ENCODE results near the gene USP3.

The USP3 gene

DNA sequence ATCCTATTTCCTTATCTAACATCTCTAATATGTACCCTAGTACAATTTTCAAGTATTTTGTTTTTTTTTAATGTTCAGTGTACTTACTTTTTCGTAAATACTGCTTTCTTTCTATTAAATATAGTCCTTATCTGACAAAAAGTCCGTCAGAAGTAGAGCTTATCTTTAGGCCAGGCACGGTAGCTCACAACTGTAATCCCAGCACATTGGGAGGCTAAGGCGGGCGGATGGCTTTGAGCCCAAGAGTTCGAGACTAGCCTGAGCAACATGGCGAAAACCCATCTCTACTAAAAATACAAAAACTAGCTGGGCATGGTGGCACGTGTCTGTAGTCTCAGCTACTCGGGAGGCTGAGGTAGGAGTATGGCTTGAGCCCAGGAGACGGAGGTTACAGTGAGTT, 41.1 kb downstream of the USP3 start:
- no peak for TF ChIP-seq TAF1 (IDR thresholded peaks at IDR 0.05; ENCODE audit: borderline replicate concordance, insufficient read depth, low read length)
- no peak for TF ChIP-seq SIN3A (IDR thresholded peaks at IDR 0.05; ENCODE audit: borderline replicate concordance, insufficient read depth, low read length)
- no peak for TF ChIP-seq POLR2AphosphoS5 (IDR thresholded peaks at IDR 0.05; ENCODE audit: low read depth, low read length)
- TF ChIP-seq REST (IDR thresholded peaks at IDR 0.05; ENCODE audit: insufficient read depth in 1 of 2, low read depth in 2 of 2, low read length in 2 of 2) = no peak
- no peak for TF ChIP-seq FOXP2 (optimal IDR thresholded peaks at IDR 0.05; ENCODE audit: borderline replicate concordance, extremely low read depth, extremely low read length, insufficient read depth)

DNA sequence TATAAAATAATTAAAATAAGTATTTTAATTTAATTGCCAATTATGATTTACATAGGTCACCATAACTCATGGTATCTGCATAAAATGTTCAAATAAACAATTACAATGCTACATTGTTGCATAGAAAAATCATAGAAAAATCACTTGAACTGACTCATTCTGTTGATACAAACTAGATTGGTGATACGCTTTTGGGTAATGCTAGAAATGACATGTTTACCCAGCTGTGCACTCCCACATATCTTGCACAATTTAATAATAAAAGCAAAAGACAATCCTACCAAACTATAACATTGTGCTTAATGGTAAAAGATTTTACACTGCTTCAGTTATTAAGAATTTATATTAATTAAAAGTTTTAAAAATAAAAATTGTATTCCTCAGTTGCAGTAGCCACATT, 47.0 kb downstream of the USP3 start:
- TF ChIP-seq REST (IDR thresholded peaks at IDR 0.05; ENCODE audit: insufficient read depth in 1 of 2, low read depth in 2 of 2, low read length in 2 of 2) = no peak
- TF ChIP-seq POLR2AphosphoS5 (IDR thresholded peaks at IDR 0.05; ENCODE audit: low read depth, low read length) = no peak
- TF ChIP-seq SIN3A (IDR thresholded peaks at IDR 0.05; ENCODE audit: borderline replicate concordance, insufficient read depth, low read length) = peak; percentile 33; the same call in 1 of the 2 replicates
- no peak for TF ChIP-seq TAF1 (IDR thresholded peaks at IDR 0.05; ENCODE audit: borderline replicate concordance, insufficient read depth, low read length)
- TF ChIP-seq FOXP2 (optimal IDR thresholded peaks at IDR 0.05; ENCODE audit: borderline replicate concordance, extremely low read depth, extremely low read length, insufficient read depth) = no peak

- no peak for TF ChIP-seq TAF1 (IDR thresholded peaks at IDR 0.05; ENCODE audit: borderline replicate concordance, insufficient read depth, low read length)
- no peak for TF ChIP-seq FOXP2 (optimal IDR thresholded peaks at IDR 0.05; ENCODE audit: borderline replicate concordance, extremely low read depth, extremely low read length, insufficient read depth)
- TF ChIP-seq SIN3A (IDR thresholded peaks at IDR 0.05; ENCODE audit: borderline replicate concordance, insufficient read depth, low read length) = no peak
- TF ChIP-seq REST (IDR thresholded peaks at IDR 0.05; ENCODE audit: insufficient read depth in 1 of 2, low read depth in 2 of 2, low read length in 2 of 2) = no peak
- TF ChIP-seq POLR2AphosphoS5 (IDR thresholded peaks at IDR 0.05; ENCODE audit: low read depth, low read length) = no peak
Observed at GRCh38 chr15:63553388-63553791, 49.0 kb downstream of the USP3 start.

DNA sequence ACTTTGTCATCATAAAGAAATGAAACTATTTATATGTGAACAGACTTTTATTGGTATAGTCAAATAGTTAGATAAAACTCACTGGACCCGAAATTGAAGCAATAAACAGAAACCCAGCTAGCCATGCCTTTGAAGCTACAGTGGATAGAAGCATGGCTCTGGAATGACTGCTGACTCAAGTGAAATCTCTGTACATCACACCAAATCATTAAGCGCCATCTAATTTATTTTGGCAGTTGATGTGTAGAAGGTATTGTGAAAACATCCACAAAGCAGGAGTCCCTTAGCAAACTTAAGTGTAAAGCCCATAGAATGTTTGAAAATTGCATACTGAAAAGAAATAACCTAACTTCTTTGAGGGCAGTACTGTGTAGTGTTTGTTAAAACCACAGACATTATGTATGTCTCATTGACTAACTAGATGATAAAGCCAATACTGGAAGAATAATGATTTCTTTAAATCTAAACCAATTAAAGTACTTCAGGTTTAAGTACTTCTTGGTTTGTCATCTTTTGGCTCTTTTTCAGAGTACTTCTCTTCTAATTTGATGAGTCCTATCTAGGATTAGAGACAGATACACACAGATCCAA, 50.0 kb downstream of the USP3 start:
- no peak for TF ChIP-seq SIN3A (IDR thresholded peaks at IDR 0.05; ENCODE audit: borderline replicate concordance, insufficient read depth, low read length)
- no peak for TF ChIP-seq POLR2AphosphoS5 (IDR thresholded peaks at IDR 0.05; ENCODE audit: low read depth, low read length)
- TF ChIP-seq REST (IDR thresholded peaks at IDR 0.05; ENCODE audit: insufficient read depth in 1 of 2, low read depth in 2 of 2, low read length in 2 of 2) = no peak
- TF ChIP-seq TAF1 (IDR thresholded peaks at IDR 0.05; ENCODE audit: borderline replicate concordance, insufficient read depth, low read length) = no peak
- TF ChIP-seq FOXP2 (optimal IDR thresholded peaks at IDR 0.05; ENCODE audit: borderline replicate concordance, extremely low read depth, extremely low read length, insufficient read depth) = no peak

Measured in PFSK-1 (cell line).